Activated CD4-positive, alpha-beta memory T cell treated with anti-CD3 and anti-CD28 coated beads, Interleukin-2, amount 10 ng/mL, durations not matched to agents 7 days and 5 days (primary cell): ENCODE data around the gene RAD17. TPM values are rescaled to one million over a fixed set of nuclear protein-coding genes. Genes with fewer than 3 reads are reported as not detected.
"Not testable (repeated sequence)": the region's sequence is repeated elsewhere in the genome, so short reads cannot be mapped to it uniquely, and the experiment has no call there.

Experiments
- CTCF ChIA-PET: fragments of 350-600 bp; sonication (Branson Sonifier 250); formaldehyde crosslinking; loops from one replicate; lab custom pipeline; 2021; ENCODE audit warnings: antibody characterized with exemption, inconsistent platforms; lab: Charles Lee
- POLR2A ChIA-PET: fragments of 350-600 bp; sonication (Branson Sonifier 250); formaldehyde crosslinking; loops from one replicate; lab custom pipeline; 2021; ENCODE audit warnings: antibody characterized with exemption; lab: Charles Lee
- DNase-seq: peaks from one replicate; pipeline ENCODE4 v3.0.0-alpha.2; 2020
- H3K27ac Mint-ChIP-seq: one replicate; pipeline ENCODE4 v1.8.0; 2021; ENCODE audit warnings: mild to moderate bottlenecking, mixed read lengths
- H3K27me3 Mint-ChIP-seq: one replicate; pipeline ENCODE4 v1.8.0; 2021; ENCODE audit warnings: mixed read lengths
- H3K36me3 Mint-ChIP-seq: one replicate; pipeline ENCODE4 v1.8.0; 2021; ENCODE audit warnings: low read depth, mixed read lengths
- H3K4me1 Mint-ChIP-seq: one replicate; pipeline ENCODE4 v1.8.0; 2021; ENCODE audit warnings: mixed read lengths
- H3K4me3 Mint-ChIP-seq: one replicate; pipeline ENCODE4 v1.8.0; 2021; ENCODE audit warnings: mild to moderate bottlenecking, mixed read lengths
- H3K9me3 Mint-ChIP-seq: one replicate; pipeline ENCODE4 v1.8.0; 2021; ENCODE audit warnings: mixed read lengths
- total RNA-seq, 2 experiments: library from RNA; stranded (reverse); gene quantifications; one replicate each; pipeline ENCODE4 v1.2.3, GENCODE V29; 2021

RAD17 gene
- total RNA-seq, 2 experiments from 2014 or later: 26.2 to 26.7 TPM

DNA sequence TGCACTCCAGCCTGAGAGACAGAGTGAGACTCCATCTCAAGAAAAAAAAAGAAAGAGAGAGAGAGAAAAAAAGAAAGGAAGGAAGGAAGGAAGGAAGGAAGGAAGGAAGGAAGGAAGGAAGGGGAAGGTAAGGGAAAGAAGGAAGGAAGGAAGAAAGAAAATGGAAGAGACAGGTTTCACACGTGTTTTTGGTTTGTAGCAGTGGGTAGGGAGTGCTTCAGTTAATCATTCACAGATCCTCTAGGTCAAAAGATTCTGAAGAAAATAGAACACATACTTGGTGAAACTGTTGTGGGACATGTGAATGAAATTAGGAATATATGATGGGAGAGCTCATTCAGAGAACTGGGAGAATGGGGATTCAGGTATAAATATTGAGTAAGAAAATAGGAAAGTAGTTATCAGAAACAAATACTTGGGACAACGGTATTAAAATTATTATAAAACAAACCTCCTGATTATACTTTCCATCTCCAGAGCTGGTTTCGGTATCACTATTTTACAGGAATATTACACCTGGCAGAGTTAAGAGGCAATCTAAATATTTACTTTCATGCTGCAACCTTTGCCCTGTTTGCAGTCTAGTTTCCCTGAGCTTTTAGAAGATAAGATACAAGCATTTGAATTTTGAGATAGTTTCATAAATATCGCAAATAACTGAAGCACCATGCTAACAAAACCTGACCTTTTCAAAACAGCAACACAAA is 82.5 kb downstream of the RAD17 start:
- CTCF ChIA-PET: no interaction called here
- no peak for DNase-seq
- no peak overlapping the region for H3K27ac Mint-ChIP-seq
- no peaks in the 10 kb centered on the region for H3K4me1 Mint-ChIP-seq
- no peak overlapping the region for H3K4me3 Mint-ChIP-seq
- no peaks in the 10 kb centered on the region for H3K27me3 Mint-ChIP-seq
- H3K9me3 Mint-ChIP-seq: no peaks in the 10 kb centered on the region
- H3K36me3 Mint-ChIP-seq: no peaks in the 10 kb centered on the region
- POLR2A ChIA-PET: no interaction called here

DNA sequence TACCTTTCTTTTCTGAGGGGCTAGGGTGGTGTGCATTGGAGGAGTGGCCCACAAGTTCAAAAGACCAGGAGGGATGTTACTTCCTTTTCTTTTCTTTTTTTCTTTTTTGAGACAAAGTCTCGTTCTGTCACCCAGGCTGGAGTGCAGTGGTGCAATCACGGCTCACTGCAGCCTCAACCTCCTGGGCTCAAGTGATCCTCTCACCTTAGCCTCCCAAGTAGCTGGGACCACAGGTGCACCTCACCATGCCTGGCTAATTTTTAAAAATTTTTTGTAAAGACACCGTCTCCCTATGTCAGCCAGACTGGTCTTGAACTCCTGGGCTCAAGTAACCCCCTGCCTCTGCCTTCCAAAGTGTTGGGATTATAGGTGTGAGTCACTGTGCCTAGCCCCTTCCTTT is 83.9 kb downstream of the RAD17 start:
- H3K4me1 Mint-ChIP-seq, DNase-seq, H3K9me3 Mint-ChIP-seq, H3K27me3 Mint-ChIP-seq, H3K36me3 Mint-ChIP-seq, POLR2A ChIA-PET, H3K27ac Mint-ChIP-seq, CTCF ChIA-PET, H3K4me3 Mint-ChIP-seq: not testable (repeated sequence)

DNA sequence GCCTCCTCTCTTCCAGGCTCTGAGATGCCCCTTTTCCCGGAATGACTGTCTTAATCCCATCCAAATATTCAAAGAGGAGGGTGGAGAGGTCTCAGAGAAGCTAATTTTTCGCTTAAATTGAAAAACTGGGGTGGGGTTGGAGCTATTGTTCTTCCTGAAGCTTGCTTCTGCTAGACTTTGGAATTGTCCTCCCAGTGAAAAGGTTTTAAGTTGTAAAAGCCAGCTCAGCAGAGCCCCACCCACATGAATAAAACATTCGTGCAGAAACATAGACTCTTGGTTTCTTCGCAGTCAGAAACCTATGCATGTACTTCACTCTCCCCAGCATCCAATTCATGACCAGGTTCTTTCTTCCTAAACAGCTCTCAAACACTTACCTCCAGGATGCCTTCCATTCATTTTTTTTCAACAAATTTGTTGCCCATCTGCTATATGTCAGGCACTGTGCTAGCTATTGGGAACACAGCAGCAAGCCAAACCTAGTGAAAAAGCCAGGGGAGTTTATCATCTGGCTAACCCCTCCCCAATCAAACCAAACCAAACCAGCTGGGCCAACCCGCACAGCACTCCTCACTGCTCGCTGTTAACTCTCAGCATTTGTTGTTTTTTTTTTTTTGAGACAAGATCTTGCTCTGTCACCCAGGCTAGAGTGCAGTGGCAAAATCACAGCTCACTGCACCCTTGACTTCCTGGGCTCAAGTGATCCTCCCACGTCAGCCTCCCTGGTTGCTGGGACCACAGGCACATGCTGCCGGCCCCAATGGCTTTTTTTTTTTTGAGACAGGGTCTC is 85.0 kb downstream of the RAD17 start:
- POLR2A ChIA-PET: no interaction called here
- Mint-ChIP-seq H3K36me3 (no peaks in the 10 kb centered on the region), H3K27ac (no peak overlapping the region), H3K9me3 (no peaks in the 10 kb centered on the region), H3K4me3 (no peak overlapping the region), H3K27me3 (peaks cover 2% of the 10 kb centered on the region), H3K4me1 (no peaks in the 10 kb centered on the region)
- CTCF ChIA-PET: no interaction called here
- no peak for DNase-seq

DNA sequence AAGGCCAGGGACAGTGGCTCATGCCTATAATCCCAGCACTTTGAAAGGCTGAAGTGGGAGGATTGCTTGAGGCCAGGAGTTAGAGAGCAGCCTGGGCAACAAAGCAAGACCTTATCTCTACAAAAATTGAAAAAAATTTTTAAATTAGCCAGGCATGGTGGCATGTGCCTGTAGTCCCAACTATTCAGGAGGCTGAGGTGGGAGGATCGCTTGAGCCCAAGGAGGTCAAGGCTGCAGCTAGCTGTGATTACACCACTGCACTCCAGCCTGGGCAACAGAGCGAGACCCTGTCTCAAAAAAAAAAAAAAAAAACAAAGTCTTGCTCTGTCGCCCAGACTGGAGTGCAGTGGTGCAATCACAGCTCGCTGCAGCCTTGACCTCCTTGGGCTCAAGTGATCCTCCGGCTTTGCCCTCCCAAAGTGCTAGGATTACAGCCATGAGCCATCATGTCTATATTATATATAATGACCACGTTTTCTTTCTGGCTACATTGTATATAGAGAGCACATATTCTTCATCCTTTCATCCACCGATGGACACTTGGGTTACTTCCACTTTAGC is 85.9 kb downstream of the RAD17 start:
- H3K9me3 Mint-ChIP-seq, H3K27ac Mint-ChIP-seq, H3K4me3 Mint-ChIP-seq, POLR2A ChIA-PET, H3K4me1 Mint-ChIP-seq, DNase-seq, H3K36me3 Mint-ChIP-seq, CTCF ChIA-PET, H3K27me3 Mint-ChIP-seq: not testable (repeated sequence)

DNA sequence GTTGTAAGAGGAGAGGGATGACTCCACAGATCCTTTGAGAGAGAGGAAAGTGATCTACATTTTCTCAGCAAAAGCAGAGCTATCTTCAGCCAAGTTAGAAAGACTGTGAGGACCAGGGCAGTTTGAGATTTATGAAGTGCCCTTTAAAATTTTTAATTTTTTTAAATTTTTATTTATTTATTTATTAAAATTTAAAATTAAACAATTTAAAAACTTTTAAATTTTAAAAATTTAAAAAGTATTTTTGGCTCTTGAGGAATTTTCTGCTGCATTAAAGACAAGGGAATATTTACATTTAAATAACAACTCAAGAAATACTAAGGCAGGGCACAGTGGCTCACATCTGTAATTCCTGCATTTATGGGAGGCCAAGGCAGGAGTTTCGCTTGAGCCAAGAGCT is 92.6 kb downstream of the RAD17 start:
- Mint-ChIP-seq H3K27me3 (peaks cover 2% of the 10 kb centered on the region), H3K36me3 (no peaks in the 10 kb centered on the region), H3K27ac (no peak overlapping the region), H3K9me3 (no peaks in the 10 kb centered on the region), H3K4me1 (no peaks in the 10 kb centered on the region), H3K4me3 (no peak overlapping the region)
- CTCF ChIA-PET: no interaction called here
- POLR2A ChIA-PET: no interaction called here
- no peak for DNase-seq

Other genes starting within 250 kb of the RAD17 start
- gene CCNB1, start 202.7 kb upstream of the RAD17 start, total RNA-seq: 100 to 1,000 TPM; 162 to 175 TPM
- gene CENPH, start 180.2 kb upstream of the RAD17 start, total RNA-seq: 10 to 100 TPM; 41.8 to 44.1 TPM
- gene CDK7, start 134.9 kb upstream of the RAD17 start, total RNA-seq: 10 to 100 TPM; 26.0 to 30.5 TPM
- 10 to 100 TPM in 1 of 2 experiments, 1 to 10 TPM in 1; 8.8 to 10.4 TPM for gene CCDC125, start 37.0 kb upstream of the RAD17 start, total RNA-seq
- 10 to 100 TPM; 30.9 to 31.2 TPM for gene AK6, start 298 bp upstream of the RAD17 start, total RNA-seq
- gene TAF9, start 298 bp upstream of the RAD17 start, total RNA-seq: 10 to 100 TPM; 46.8 to 47.2 TPM
- under 1 TPM; 0.18 to 0.23 TPM for gene MARVELD2, start 45.3 kb downstream of the RAD17 start, total RNA-seq
- gene OCLN, start 123.0 kb downstream of the RAD17 start, total RNA-seq: 1 to 10 TPM; 1.2 to 1.4 TPM
- gene GTF2H2C, start 190.4 kb downstream of the RAD17 start, total RNA-seq: 10 to 100 TPM; 29.5 to 32.4 TPM